Activated naive CD8-positive, alpha-beta T cell (primary cell): ENCODE measurements around the gene IKBKE.
A peak's percentile ranks its signal among the peaks of the same experiment; 100 is the strongest.

ENCODE experiments used
- H3K27ac Mint-ChIP-seq: one replicate; pipeline ENCODE4 v1.8.0; 2021; ENCODE audit warnings: mixed read lengths
- H3K27me3 Mint-ChIP-seq: one replicate; pipeline ENCODE4 v1.8.0; 2021; ENCODE audit warnings: mixed read lengths
- H3K36me3 Mint-ChIP-seq: one replicate; pipeline ENCODE4 v1.8.0; 2021; ENCODE audit warnings: mixed read lengths
- H3K4me1 Mint-ChIP-seq: one replicate; pipeline ENCODE4 v1.8.0; 2021; ENCODE audit warnings: low read depth, mixed read lengths
- H3K4me3 Mint-ChIP-seq: one replicate; pipeline ENCODE4 v1.8.0; 2021; ENCODE audit warnings: mild to moderate bottlenecking, mixed read lengths
- H3K9me3 Mint-ChIP-seq: one replicate; pipeline ENCODE4 v1.8.0; 2021; ENCODE audit warnings: low read depth, mixed read lengths

Gene IKBKE

GRCh38 chr1:206540044-206540780 lies 69.9 kb downstream of the IKBKE start:
- H3K27me3 Mint-ChIP-seq = no peaks in the 10 kb centered on the region
- H3K4me3 Mint-ChIP-seq = no peak overlapping the region
- peaks cover 6% of the 10 kb centered on the region for H3K4me1 Mint-ChIP-seq
- peaks cover 2% of the 10 kb centered on the region for H3K36me3 Mint-ChIP-seq
- H3K27ac Mint-ChIP-seq = no peak overlapping the region
- no peaks in the 10 kb centered on the region for H3K9me3 Mint-ChIP-seq

GRCh38 chr1:206541236-206541833 lies 71.1 kb downstream of the IKBKE start:
- H3K27me3 Mint-ChIP-seq = no peaks in the 10 kb centered on the region
- peaks cover 11% of the 10 kb centered on the region for H3K4me1 Mint-ChIP-seq
- no peak overlapping the region for H3K27ac Mint-ChIP-seq
- no peak overlapping the region for H3K4me3 Mint-ChIP-seq
- no peaks in the 10 kb centered on the region for H3K9me3 Mint-ChIP-seq
- H3K36me3 Mint-ChIP-seq = peaks cover 2% of the 10 kb centered on the region

GRCh38 chr1:206544562-206545257 lies 74.4 kb downstream of the IKBKE start:
- Mint-ChIP-seq H3K9me3 (no peaks in the 10 kb centered on the region), H3K4me1 (peaks cover 19% of the 10 kb centered on the region), H3K4me3 (no peak overlapping the region), H3K27ac (peak overlapping the region; percentile 61), H3K36me3 (no peaks in the 10 kb centered on the region), H3K27me3 (no peaks in the 10 kb centered on the region)

- Mint-ChIP-seq H3K27me3 (no peaks in the 10 kb centered on the region), H3K9me3 (no peaks in the 10 kb centered on the region), H3K4me3 (no peak overlapping the region), H3K36me3 (no peaks in the 10 kb centered on the region), H3K4me1 (peaks cover 19% of the 10 kb centered on the region), H3K27ac (peak overlapping the region; percentile 8)
Measured at GRCh38 chr1:206545351-206545750, 75.1 kb downstream of the IKBKE start.
